ENCODE results near the gene RPS27.

GRCh38 chr1:153968408-153968807 lies 22.2 kb upstream of the RPS27 start:
- no peak for TF ChIP-seq POLR2AphosphoS5 (IDR thresholded peaks at IDR 0.05; ENCODE audit: insufficient read depth in 1 of 2, low read depth in 1 of 2)
- TF ChIP-seq, protein P1, sequence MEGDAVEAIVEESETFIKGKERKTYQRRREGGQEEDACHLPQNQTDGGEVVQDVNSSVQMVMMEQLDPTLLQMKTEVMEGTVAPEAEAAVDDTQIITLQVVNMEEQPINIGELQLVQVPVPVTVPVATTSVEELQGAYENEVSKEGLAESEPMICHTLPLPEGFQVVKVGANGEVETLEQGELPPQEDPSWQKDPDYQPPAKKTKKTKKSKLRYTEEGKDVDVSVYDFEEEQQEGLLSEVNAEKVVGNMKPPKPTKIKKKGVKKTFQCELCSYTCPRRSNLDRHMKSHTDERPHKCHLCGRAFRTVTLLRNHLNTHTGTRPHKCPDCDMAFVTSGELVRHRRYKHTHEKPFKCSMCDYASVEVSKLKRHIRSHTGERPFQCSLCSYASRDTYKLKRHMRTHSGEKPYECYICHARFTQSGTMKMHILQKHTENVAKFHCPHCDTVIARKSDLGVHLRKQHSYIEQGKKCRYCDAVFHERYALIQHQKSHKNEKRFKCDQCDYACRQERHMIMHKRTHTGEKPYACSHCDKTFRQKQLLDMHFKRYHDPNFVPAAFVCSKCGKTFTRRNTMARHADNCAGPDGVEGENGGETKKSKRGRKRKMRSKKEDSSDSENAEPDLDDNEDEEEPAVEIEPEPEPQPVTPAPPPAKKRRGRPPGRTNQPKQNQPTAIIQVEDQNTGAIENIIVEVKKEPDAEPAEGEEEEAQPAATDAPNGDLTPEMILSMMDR (IDR thresholded peaks at IDR 0.05) = no peak

Measured in vagina (tissue), 2 donors.